ENCODE measurements around the gene FYCO1.

Gene FYCO1

GRCh38 chr3:45981346-45982074 lies 14.1 kb downstream of the FYCO1 start:
- no peak for DNase-seq

DNA sequence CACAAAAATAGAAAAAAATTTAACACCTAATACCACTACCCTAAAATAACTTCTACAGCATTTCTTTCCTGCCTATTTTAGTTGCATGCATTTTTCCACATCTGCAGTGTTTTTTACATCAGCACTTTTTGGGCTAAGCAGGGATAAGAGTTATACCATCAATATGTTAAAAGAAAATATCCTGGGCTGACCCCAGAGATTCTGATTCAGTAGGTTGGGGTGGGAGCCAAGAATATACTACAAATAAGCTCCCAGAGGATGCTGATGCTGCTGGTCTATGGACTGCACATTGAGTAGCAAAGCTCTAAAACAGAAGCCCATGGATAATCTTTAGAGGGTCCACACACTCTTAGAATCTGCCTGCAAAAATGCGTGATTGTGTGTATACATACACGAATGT lies 14.8 kb downstream of the FYCO1 start:
- no peak for DNase-seq

- DNase-seq = no peak
Observed at GRCh38 chr3:45980229-45980813, 15.3 kb downstream of the FYCO1 start.

GRCh38 chr3:45979378-45979777 lies 16.2 kb downstream of the FYCO1 start:
- no peak for DNase-seq

- peak; percentile 38 for DNase-seq
Observed at GRCh38 chr3:45978006-45978761, 17.4 kb downstream of the FYCO1 start.

- DNase-seq = no peak
Observed at GRCh38 chr3:45976191-45977091, 19.2 kb downstream of the FYCO1 start.

DNA sequence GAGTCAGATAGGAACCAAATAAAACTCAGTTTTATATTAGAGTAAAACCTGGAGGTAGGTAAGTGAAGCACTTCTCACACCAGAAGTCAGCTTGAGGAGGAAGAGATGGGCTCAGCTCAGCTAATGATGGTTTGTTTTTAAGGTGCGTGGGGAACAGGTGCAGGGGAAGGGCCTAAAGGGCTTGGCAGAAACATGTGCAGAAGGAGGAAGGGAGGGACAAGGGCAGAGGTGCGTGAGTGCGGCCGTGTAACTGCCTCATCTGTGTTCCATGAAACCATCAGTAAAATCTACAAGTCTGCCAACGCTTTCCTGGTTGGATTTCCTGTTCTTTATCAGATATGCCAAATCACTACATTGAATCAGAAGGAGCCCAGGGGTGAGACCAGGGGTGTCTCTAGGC lies 19.9 kb downstream of the FYCO1 start:
- DNase-seq = no peak

GRCh38 chr3:45974686-45975085 lies 20.9 kb downstream of the FYCO1 start:
- DNase-seq = no peak

- no peak for DNase-seq
Observed at GRCh38 chr3:45972534-45973402, 22.9 kb downstream of the FYCO1 start.

GRCh38 chr3:45969953-45970352 lies 25.7 kb downstream of the FYCO1 start:
- no peak for DNase-seq

GRCh38 chr3:45969116-45969515 lies 26.5 kb downstream of the FYCO1 start:
- no peak for DNase-seq

- DNase-seq = no peak
Observed at GRCh38 chr3:45968706-45969105, 26.9 kb downstream of the FYCO1 start.

GRCh38 chr3:45968149-45968548 lies 27.5 kb downstream of the FYCO1 start:
- DNase-seq = no peak

GRCh38 chr3:45967724-45968123 lies 27.9 kb downstream of the FYCO1 start:
- DNase-seq = no peak

- DNase-seq = peak; percentile 1
Observed at GRCh38 chr3:45966950-45967640, 28.5 kb downstream of the FYCO1 start.

GRCh38 chr3:45966371-45966791 lies 29.2 kb downstream of the FYCO1 start:
- no peak for DNase-seq

- no peak for DNase-seq
Observed at GRCh38 chr3:45965653-45966052, 30.0 kb downstream of the FYCO1 start.

DNA sequence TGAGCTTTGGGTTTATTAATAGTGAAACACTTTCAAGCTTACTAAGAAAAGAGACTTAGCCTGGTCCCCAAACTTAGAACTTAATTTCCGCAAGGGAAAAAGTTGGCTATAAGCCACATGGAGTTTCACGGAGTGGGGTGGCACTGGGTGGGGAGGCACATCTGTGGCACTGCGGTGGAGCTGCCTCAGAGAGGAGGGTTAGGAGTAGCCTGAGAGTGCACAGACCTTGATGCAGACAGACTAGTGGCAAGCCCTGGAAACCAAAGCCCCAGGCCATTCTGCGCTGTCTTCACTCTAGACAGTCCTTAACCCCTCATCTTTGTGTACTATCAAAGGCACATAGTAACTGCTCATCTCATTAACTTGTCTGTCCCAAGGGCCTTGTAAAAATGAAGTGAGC lies 30.4 kb downstream of the FYCO1 start:
- DNase-seq = no peak

DNA sequence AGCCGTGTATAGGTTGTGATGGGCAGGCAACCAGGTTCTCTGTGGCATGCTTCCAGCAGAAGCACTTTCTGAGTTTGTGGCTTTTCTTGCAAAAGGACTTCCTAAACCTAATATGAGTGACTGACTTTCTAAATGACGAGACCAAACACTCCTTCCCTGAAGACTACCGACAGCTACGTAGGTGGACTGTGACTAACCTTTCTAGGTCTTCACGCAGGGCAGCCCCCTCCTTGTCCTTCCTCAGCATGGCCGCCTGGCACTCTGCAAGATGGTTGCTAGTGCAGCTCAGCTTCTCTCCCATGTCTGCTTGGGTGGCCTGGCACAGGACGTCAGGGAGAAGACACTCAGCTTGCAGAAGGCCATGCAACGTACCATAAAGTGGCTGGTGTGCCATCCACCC lies 31.5 kb downstream of the FYCO1 start:
- DNase-seq = no peak

DNA sequence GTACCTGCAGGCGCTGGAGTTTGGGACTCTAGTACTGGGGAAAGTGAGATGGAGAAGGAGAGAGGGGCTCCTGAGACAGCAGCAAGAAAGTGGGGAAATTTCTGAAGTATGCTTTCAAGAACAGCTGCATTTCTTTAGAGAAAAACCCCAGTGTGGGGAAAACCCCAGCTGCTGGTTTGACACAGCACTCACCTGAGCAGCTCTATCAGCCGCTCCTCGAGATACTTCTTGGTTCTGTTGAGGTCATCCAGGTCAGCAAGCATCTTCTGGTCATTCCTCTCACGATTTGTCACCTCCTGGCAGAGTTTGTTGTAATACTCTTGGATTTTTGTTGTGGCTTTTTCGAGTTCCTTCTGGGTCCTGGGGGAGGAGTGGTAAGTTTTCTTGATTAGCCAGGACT lies 33.6 kb downstream of the FYCO1 start:
- DNase-seq = no peak

DNA sequence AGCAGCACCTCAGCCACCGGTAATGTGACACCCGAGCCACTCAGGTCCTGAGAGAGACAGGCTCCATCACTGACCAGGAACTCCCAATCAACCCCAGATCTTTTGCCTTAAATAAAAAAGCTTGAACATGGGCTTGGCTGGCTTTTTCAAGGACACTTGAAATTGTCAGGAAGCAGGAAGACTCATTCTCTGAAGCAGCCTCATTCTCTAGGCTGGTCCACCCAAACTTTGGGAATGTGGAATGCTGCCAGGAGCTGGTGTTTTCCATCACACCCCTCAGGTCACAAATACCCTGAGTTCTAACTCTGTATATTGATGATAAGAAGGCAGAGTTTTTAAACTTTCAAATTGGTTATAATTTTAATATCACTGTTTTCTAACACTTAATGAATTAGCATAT lies 35.3 kb downstream of the FYCO1 start:
- DNase-seq = no peak
